Medulla oblongata (tissue), 1 donor: Measurements from ENCODE around the gene ZNF667.

ENCODE experiments used
- DNase-seq: peaks from one replicate; pipeline ENCODE4 v3.0.0-alpha.2; 2015; ENCODE audit errors: extremely low spot score

The ZNF667 gene

DNA sequence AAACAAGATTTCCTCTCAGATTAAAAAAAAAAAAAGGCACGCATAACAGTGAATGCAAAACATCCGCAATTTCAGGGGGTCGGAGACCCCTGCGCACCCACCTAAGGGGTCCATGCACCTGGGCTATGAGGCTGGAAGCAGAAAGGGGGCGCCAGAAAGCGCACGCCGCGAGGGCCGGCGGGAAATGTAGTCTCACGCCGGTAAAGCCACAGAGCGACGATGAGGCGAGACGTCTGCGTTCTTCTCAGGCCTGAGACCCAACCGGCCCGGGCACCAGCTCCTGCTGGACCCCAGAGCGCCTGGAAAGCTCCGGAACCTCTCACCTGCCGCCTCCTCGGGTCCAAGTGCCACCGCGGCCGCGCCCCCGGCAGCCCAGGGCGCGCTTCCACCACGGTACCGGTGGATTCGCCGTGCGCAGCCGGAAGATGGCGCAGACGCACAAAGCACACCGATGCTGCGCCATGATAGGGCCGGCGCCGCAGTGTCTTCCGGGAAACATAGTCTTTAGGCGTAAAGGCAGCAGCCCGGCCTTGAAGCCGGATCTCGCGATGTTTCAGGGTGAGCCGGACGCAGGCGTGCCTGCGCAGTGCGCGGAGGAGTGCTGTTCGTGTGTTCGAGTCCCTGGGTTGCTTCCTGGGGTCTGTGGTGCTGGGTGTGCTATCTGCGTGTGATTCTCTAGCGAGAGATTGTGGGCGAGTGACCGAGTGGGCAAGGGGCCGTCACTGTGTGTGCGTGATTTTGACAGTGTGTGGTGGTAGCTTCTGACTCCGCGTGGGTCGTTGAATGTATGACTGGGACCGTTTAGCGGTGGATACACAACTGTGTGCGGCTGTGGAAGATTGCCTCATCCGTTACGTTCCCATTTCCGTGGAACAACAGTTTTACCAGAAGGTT, 83.8 kb downstream of the ZNF667 start, which contains the start of gene ZNF582:
Gene ZNF582 (minus strand): TSS at position 416 of the 894 bp plus-strand sequence. CDS start 1,782 bp downstream, outside the sequence.
- DNase-seq = peak; percentile 98
